IPS-18c (cell line): ENCODE results near the gene PLCD1.
"Not testable (repeated sequence)": the region's sequence is repeated elsewhere in the genome, so short reads cannot be mapped to it uniquely, and the experiment has no call there.

ENCODE experiments used
- H3K4me3 ChIP-seq: 2 replicates; pipeline ENCODE4 v1.7.0; 2013; ENCODE audit warnings: low read depth, mild to moderate bottlenecking, low read length, moderate library complexity; ENCODE audit not compliant: insufficient read depth
- H3K9me3 ChIP-seq: one replicate; pipeline ENCODE4 v1.6.1; 2013; ENCODE audit warnings: mild to moderate bottlenecking, low read length, moderate library complexity; ENCODE audit not compliant: control insufficient read depth, insufficient read depth

The PLCD1 gene

DNA sequence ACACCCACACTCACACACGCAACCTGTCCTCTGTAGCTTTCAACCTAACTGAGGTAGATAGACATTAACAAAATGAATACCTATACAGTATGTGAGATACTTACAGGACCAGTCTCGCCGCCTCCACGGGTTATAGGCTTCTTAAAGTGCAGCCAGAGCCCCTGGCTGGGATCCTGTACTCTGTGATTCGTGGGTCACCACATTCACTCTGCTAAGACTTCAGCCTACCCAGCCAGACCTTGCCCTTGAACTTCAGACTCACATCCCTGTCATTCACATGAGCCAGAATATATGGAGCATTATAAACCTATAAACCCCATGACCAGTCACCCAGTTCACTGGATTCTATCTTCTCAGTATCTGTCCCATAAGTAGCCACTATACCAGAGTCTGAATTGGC, 11.0 kb upstream of the PLCD1 start:
- Histone ChIP-seq H3K4me3 (no peak overlapping the region), H3K9me3 (no peaks in the 10 kb centered on the region)

DNA sequence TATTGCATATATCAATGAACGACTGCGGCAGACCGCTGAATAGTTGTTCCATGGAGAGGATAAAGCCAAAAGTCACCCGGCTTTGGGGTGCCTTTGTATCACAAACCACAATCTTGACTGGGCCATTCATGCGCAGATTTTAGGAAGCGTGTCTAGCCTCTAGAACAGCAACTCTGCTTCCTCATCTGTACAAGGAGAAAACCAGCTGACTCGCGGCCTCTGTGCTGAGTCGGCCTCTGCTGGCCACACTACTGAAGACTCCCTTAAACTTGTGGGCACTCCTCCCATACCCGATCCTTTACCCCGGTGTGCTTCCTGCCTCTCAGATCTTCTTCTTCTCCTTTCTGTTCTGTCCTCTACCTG, 10.4 kb upstream of the PLCD1 start:
- H3K4me3 ChIP-seq: peak overlapping the region; percentile 50
- H3K9me3 ChIP-seq: no peaks in the 10 kb centered on the region

GRCh38 chr3:38039101-38039898, 9.9 kb upstream of the PLCD1 start, which contains the start of gene DLEC1:
DLEC1 (plus strand) TSS chr3:38039208; CDS start chr3:38039226, 18 bp downstream.
- Histone ChIP-seq H3K9me3 (no peaks in the 10 kb centered on the region), H3K4me3 (peak within 1 kb of the TSS; percentile 50)

DNA sequence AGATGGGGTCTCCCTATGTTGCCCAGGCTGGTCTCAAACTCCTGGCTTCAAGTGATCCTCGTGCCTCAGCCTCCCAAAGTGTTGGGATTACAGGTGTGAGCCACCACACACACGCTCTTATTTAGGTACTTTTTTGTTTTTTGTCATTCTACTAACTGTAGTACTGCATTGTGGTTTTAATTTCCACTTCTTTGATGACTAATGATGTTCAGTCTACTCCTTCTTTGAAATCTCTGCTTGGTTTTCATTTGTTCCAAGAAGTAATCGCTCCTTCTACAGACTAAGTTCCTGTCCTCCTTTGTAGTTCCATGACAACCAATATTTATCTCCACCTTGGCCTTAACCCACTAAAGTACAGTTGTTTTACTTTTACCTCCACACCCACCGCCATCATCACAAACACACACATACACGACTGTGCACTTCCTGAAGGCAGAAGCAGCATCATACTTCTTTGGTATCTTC, 9.0 kb upstream of the PLCD1 start:
- no peaks in the 10 kb centered on the region for H3K9me3 ChIP-seq
- H3K4me3 ChIP-seq: no peak overlapping the region; the same call in 1 of the 2 replicates

- Histone ChIP-seq H3K4me3 (no peak overlapping the region), H3K9me3 (no peaks in the 10 kb centered on the region)
These were observed 7.5 kb upstream of the PLCD1 start for GRCh38 chr3:38036906-38037305.

- Histone ChIP-seq H3K9me3 (no peaks in the 10 kb centered on the region), H3K4me3 (no peak overlapping the region)
These were observed 6.8 kb upstream of the PLCD1 start for GRCh38 chr3:38036286-38036685.

GRCh38 chr3:38034335-38034734, 4.9 kb upstream of the PLCD1 start:
- not testable (repeated sequence) for H3K9me3 ChIP-seq, H3K4me3 ChIP-seq

DNA sequence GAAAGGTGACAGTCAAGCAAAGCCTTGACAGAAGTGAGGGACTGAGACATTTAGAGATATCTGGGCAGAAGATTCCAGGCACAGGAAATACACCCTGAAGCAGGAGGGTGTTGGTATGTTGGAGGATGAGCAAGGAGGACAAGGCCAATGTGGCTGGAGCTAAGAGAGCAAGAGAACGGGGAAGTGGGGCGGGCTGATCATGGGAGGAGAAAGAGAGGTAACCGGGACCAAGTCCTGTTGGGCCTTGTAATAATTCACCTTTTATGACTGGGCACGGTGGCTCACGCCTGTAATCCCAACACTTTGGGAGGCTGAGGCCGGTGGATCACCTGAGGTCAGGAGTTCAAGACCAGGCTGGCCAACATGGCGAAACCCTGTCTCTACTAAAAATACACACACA, 4.1 kb upstream of the PLCD1 start:
- H3K9me3 ChIP-seq, H3K4me3 ChIP-seq: not testable (repeated sequence)

DNA sequence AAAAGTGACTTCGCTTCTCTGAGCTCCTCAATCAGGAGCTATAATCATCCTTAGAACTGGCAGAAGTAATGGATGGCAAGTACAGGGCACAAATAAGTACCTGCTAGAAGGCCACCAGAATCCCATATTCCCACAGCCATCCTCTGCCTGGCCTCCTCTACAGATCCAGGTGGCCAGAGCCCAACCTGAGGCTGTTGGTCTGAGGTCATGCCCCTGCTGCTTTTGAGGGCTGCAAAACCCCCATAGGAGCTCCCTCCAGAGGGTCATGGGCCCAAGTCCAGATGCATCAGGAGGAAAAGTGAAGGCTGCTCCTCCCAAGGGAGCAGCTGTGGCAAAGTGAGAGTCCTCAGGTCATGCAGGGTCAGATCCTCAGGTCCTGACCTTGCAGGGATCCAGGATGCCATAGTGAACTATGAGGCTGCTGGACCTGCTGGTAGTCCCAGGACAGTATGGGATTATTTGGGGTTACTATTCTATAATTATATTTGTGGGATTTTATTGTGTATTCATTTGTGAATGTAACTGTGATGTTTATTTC, 3.0 kb upstream of the PLCD1 start:
- no peaks in the 10 kb centered on the region for H3K9me3 ChIP-seq
- H3K4me3 ChIP-seq: no peak overlapping the region

GRCh38 chr3:38031022-38031994, 1.9 kb upstream of the PLCD1 start:
- H3K4me3 ChIP-seq: no peak overlapping the region
- H3K9me3 ChIP-seq: no peaks in the 10 kb centered on the region

DNA sequence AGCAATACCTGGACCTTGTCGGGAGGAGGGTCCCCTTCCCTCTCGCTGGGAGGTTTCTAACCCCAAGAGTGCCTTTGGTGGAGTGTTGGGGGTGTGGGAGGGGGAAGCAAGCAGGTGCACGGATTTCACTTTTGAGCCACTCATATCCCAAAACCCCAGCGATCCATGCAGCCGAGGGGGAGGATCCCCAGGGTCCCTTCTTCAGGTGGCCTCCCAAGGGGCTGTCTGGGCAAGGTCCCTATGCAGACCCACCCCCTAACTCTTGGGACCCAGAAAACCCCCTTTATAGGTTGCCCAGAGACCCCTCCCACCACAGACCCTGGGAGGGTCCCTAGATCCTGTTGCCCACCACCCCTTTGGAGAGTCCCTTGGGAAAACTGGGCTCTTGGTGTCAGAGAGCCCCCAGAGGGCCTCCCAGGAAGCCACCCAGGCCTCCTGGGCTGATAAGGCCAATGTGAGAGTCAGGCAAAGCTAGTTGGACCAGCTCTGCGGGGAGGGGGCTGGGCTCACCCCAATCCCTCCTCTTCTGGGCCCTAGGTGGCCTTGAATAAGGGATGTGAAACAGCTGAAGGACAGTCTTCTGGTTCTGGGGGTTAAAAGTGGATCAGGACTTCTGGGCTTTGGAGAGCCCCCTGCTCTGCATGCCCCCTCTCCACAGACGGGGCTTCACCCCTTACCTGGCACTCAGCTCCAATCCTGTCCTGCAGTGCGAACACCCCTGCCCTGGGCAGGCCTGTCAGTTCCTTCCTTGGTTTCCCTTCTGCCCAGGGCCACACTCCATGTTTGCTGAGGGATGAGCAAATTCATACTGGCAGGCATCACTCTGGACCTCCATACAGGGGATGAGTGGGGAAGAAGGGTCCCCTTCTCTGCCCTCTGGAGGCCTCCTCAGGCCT, 932 bp upstream of the PLCD1 start:
- peak overlapping the region; percentile 68 for H3K4me3 ChIP-seq
- H3K9me3 ChIP-seq: no peaks in the 10 kb centered on the region

- no peaks in the 10 kb centered on the region for H3K9me3 ChIP-seq
- peak overlapping the region; percentile 72 for H3K4me3 ChIP-seq
These were observed 651 bp downstream of the PLCD1 start for GRCh38 chr3:38028621-38029361.

DNA sequence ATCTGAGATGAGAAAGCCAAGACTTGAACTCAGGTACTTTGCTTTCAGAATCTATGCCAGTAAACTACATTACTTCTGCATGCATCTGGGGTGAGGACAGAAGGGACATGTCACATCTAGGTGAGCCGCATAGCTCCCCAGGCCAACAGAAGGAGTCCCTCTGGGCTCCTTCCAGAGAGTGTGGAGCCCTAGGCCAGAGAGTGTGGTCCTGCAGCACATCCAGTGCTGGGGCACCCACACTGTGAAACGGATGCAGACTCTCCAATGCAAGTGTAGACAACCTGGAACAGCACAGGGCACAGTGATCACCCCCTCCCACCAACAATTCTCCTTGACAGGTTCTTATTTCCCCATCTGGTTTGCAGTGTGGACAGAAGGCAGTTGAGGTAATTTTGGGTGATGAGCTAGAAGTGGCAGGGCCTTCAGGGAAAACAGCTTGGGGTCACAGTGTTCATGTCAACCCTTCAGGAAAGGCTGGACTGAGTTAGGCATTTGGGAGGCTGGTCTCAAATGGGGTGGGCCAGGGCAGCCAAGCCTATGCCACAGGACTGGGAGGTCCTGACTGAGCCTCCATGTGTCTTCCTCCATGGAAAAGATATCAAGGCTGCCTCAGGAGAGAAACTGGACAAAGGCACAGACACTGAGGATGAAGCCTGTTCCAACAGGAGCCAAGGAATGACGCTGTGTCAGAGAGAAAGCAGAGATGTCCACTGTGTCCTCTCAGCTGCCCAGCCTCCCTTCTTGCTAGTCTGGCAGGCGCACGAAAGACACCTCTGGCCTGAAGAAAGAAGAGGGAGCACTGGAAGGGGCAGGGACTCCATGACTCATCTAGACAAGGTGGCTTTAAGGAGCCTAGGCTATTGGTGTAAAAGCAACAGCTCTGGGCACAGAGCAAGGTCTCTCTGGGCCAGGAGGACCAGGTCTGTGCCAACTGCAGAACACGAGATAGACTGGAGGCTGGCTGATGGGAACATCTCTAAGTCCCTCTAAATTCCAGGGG, 1.7 kb downstream of the PLCD1 start:
- H3K9me3 ChIP-seq: no peaks in the 10 kb centered on the region
- H3K4me3 ChIP-seq: peak overlapping the region; percentile 72; the same call in 1 of the 2 replicates

GRCh38 chr3:38026856-38027255, 2.6 kb downstream of the PLCD1 start:
- Histone ChIP-seq H3K4me3 (no peak overlapping the region), H3K9me3 (no peaks in the 10 kb centered on the region)
